ENCODE data around the gene TSHZ3. TPM values are rescaled to one million over a fixed set of nuclear protein-coding genes. Genes with fewer than 3 reads are reported as not detected.

Gene TSHZ3
- total RNA-seq, 1 experiment from 2014 or later = 14.8 TPM

DNA sequence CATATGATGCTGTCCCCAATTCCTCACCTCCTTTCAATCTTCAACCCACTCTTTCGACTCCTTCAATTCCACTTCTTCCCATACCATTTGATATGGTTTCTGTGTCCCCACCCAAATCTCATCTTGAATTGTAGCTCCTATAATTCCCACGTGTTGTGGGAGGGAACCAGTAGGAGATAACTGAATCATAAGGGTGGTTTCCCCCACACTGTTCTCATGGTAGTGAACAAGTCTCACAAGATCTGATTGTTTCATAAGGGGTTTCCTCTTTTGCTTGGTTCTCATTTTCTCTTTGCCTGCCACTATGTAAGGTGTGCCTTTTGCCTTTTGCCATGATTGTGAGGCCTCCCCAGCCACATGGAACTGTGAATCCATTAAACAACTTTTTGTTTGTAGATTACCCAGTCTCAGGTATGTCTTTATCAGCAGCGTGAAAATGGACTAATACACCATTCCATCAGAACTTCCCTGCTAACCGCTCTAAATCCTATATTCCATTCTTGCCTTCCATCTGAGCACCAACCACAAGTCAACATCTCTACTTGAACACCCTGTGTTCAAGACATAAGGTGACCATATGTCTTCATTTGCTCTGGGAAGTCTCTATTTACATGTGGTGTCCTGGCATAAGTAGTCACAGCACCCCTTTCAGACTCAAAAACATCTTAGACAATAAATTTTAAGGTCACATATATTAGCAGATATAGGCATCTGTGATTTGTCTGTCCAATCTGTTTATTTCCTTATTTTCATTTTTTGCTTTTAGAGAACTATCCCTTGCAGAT is 122.9 kb downstream of the TSHZ3 start:
- H3K9me3 ChIP-seq (ENCODE audit: low read depth, low read length, poor library complexity, severe bottlenecking) = no peaks in the 10 kb centered on the region
- no peaks in the 10 kb centered on the region for H3K36me3 ChIP-seq (ENCODE audit: insufficient read depth, low read length, poor library complexity, severe bottlenecking)
- ChIA-PET CTCF (no interaction called here), POLR2A (ENCODE audit: low non-redundant PET) (no interaction called here)
- intact Hi-C loops (cut with micrococcal nuclease; ENCODE audit: unreplicated experiment) = no loop called here
- no peak for TF ChIP-seq EZH2 (IDR thresholded peaks at IDR 0.05; ENCODE audit: borderline replicate concordance, low read depth, low read length, poor library complexity, severe bottlenecking)
- TF ChIP-seq, protein P1, sequence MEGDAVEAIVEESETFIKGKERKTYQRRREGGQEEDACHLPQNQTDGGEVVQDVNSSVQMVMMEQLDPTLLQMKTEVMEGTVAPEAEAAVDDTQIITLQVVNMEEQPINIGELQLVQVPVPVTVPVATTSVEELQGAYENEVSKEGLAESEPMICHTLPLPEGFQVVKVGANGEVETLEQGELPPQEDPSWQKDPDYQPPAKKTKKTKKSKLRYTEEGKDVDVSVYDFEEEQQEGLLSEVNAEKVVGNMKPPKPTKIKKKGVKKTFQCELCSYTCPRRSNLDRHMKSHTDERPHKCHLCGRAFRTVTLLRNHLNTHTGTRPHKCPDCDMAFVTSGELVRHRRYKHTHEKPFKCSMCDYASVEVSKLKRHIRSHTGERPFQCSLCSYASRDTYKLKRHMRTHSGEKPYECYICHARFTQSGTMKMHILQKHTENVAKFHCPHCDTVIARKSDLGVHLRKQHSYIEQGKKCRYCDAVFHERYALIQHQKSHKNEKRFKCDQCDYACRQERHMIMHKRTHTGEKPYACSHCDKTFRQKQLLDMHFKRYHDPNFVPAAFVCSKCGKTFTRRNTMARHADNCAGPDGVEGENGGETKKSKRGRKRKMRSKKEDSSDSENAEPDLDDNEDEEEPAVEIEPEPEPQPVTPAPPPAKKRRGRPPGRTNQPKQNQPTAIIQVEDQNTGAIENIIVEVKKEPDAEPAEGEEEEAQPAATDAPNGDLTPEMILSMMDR (conservative IDR thresholded peaks at IDR 0.05; ENCODE audit: low read depth, low read length) = no peak
- no TSS peak for BruUV-seq (replicated peaks)
- no peak overlapping the region for H3K4me3 ChIP-seq (ENCODE audit: low read depth, low read length, poor library complexity, severe bottlenecking)
- no peak overlapping the region for H3K27ac ChIP-seq (ENCODE audit: low read depth, low read length, poor library complexity, severe bottlenecking)
- DNase-seq (ENCODE audit: low spot score) = no peak
- H3K27me3 ChIP-seq (replicated peaks; ENCODE audit: insufficient read depth, low read depth, low read length, poor library complexity) = no peaks in the 10 kb centered on the region
- peaks cover 23% of the 10 kb centered on the region for H3K4me1 ChIP-seq (ENCODE audit: insufficient read depth, low read length, poor library complexity, severe bottlenecking)
